ENCODE measurements around the gene CDKN1B.
A peak's percentile ranks its signal among the peaks of the same experiment; 100 is the strongest.

Gene CDKN1B

DNA sequence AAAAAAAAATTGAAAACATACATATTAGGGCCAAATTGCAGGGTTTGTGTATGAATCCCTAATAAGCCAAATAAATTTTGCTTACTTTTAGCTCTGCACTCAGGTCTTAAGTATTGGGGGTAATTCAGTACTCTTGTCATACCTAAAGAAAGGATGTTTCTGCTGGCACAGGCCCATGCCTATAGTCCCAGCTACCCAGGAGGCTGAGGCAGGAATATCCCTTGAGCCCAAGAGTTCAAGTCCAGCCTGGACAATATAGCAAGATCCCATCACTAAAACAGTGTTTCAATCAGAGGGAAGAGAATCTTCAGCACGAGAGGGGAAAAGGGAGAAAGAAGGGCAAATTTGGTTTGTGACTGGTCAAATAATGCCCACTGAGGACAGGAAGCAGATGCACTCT, 17.8 kb upstream of the CDKN1B start:
- no peak for TF ChIP-seq CTCF (conservative IDR thresholded peaks at IDR 0.05; ENCODE audit: low read depth, low read length)
- no peak overlapping the region for H3K4me3 ChIP-seq (ENCODE audit: low read length)
- no peak for DNase-seq (ENCODE audit: low read depth)

- no peak overlapping the region for H3K4me3 ChIP-seq (ENCODE audit: low read length)
- no peak for DNase-seq (ENCODE audit: low read depth)
- TF ChIP-seq CTCF (conservative IDR thresholded peaks at IDR 0.05; ENCODE audit: low read depth, low read length) = no peak
These were observed 16.9 kb upstream of the CDKN1B start for GRCh38 chr12:12700254-12700653.

DNA sequence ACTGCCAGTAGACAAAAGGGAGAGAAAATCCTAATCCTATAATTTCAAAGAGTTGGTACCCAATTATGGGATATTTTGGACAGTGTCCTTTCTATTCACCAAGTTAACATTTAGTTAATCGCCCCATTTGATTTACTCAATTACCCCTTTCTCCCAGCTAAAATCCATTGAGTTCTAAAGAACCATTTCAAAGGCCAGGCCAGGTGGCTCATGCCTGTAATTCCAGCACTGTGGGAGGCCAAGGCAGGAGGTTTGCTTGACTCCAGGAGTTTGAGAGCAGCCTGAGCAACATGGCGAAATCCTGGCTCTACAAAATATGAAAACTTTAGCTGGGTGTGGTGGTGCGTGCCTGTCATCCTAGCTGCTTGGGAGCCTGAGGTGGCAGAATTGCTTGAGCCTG, 15.7 kb upstream of the CDKN1B start:
- TF ChIP-seq CTCF (conservative IDR thresholded peaks at IDR 0.05; ENCODE audit: low read depth, low read length) = no peak
- H3K4me3 ChIP-seq (ENCODE audit: low read length) = no peak overlapping the region
- DNase-seq (ENCODE audit: low read depth) = no peak

DNA sequence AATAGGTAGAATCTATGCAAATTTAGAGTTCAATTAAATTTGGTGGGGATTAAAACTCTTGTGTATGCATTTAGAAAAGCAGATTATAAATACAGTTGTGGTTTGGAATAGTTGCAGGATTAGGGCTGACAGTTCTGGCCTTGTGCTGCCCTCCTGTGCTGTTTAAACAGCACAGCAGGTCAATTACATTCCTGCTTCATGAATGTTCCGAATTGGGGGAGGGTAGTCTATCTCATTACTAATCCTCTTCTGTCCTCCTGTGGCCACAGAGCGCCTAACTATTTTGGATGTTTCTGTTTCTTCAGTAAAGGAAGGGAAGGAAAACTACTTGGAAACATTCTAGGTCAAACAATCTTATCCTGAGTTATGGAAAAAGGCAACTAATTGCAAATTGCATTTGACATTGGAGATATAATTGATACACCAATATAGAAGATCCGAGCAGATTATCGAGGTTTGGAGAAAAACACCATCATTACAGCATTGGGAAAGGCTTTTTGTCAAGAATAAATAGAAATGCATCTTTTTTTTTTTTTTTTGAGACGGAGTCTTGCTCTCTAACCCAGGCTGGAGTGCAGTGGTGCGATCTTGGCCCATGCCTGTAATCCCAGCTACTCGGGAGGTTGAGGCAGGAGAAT, 12.5 kb upstream of the CDKN1B start:
- peak; percentile 93 for DNase-seq (ENCODE audit: low read depth)
- peak; percentile 92 for TF ChIP-seq CTCF (conservative IDR thresholded peaks at IDR 0.05; ENCODE audit: low read depth, low read length)
- no peak overlapping the region for H3K4me3 ChIP-seq (ENCODE audit: low read length)

- TF ChIP-seq CTCF (conservative IDR thresholded peaks at IDR 0.05; ENCODE audit: low read depth, low read length) = no peak
- DNase-seq (ENCODE audit: low read depth) = no peak
- H3K4me3 ChIP-seq (ENCODE audit: low read length) = no peak overlapping the region
These were observed 11.2 kb upstream of the CDKN1B start for GRCh38 chr12:12705838-12706520.

DNA sequence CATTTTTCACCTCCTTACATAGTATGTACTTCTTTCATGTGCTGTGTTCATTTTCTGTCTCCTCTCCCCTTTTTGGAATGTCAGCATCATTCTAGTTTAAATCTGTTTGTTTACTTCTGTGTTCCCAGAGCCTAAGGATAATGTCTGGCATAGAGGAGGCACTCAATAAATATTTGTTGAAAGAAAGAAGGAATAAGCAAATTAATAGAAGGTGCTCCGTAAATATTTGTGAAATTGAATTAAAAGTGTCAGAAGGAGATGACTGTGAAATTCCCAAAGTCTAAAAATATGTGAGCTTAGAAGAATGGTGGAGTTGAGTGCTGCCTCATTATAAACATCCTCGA, 3.3 kb upstream of the CDKN1B start:
- H3K4me3 ChIP-seq (ENCODE audit: low read length) = peak overlapping the region; percentile 37
- no peak for TF ChIP-seq CTCF (conservative IDR thresholded peaks at IDR 0.05; ENCODE audit: low read depth, low read length)
- DNase-seq (ENCODE audit: low read depth) = no peak

Data from retinal pigment epithelial cell (primary cell).